H7 (cell line): Measurements from ENCODE around the gene PXMP4. TPM values are rescaled to one million over a fixed set of nuclear protein-coding genes. Genes with fewer than 3 reads are reported as not detected.
A peak's percentile ranks its signal among the peaks of the same experiment; 100 is the strongest.

Source experiments
- DNase-seq: peaks from one replicate; pipeline ENCODE4 v3.0.0; 2012
- H3K27me3 ChIP-seq: 2 replicates; pipeline ENCODE4 v1.6.0; 2011; ENCODE audit warnings: mild to moderate bottlenecking, low read length; ENCODE audit not compliant: control insufficient read depth, insufficient read depth
- H3K36me3 ChIP-seq: replicated peaks from 2 replicates; pipeline ENCODE4 v1.5.1; 2011; ENCODE audit warnings: low read length; ENCODE audit not compliant: control insufficient read depth, insufficient read depth
- H3K4me3 ChIP-seq: 2 replicates; pipeline ENCODE4 v1.5.1; 2011; ENCODE audit warnings: low read depth, mild to moderate bottlenecking, control low read depth, low read length, moderate library complexity; ENCODE audit not compliant: insufficient read depth
- total RNA-seq: library from RNA; depleted of rRNA; stranded (reverse); fragments of >200 nt; shearing (Covaris generic); gene quantifications from 2 replicates; pipeline ENCODE4 v1.2.3, GENCODE V29; 2014; rRNA removed

PXMP4 gene
- total RNA-seq, 1 experiment from 2014 or later = under 0.01 TPM

DNA sequence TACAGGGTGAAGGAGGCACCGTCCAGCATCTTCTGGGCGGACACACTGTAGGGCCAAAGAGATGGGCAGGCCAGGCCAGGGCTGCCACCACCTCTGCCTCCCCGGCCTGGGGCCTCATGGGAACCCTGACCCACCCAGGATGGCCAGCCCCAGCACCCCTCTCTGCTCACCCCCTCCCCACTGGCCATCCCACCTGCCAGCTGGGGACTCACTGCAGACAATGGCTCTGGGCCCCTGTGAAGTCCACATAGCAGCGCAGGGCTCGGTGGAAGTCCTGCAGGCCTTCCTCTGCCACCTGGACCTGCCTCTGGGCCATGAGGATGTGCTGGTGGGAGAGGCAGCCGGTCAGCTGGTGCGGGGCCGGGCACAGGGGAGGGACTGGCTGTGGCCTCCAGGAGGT lies 61.6 kb downstream of the PXMP4 start:
- Histone ChIP-seq H3K27me3 (no peaks in the 10 kb centered on the region), H3K4me3 (no peak overlapping the region), H3K36me3 (peaks cover 4% of the 10 kb centered on the region)
- DNase-seq = peak; percentile 53

DNA sequence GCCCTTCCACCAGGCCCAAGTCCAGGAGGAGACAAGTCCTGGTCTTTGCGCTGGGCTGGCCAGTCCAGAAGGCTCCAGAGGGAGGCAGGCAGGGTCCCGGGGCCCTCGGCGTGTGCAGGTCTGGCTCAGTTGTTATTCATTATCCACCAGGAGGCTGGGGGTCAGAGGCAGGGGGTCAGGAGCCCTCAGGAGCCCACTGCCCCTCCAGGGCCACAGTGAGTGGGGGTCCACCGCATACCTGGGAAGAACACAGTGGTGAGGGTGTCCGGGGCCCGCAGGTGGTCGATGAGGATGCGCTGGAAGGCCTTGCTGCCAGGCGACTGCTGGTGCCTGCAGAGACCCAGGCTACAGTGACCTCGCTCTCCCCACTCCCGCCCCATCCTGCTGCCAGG lies 62.4 kb downstream of the PXMP4 start:
- no peaks in the 10 kb centered on the region for H3K27me3 ChIP-seq
- H3K36me3 ChIP-seq = peaks cover 4% of the 10 kb centered on the region
- no peak for DNase-seq
- no peak overlapping the region for H3K4me3 ChIP-seq

DNA sequence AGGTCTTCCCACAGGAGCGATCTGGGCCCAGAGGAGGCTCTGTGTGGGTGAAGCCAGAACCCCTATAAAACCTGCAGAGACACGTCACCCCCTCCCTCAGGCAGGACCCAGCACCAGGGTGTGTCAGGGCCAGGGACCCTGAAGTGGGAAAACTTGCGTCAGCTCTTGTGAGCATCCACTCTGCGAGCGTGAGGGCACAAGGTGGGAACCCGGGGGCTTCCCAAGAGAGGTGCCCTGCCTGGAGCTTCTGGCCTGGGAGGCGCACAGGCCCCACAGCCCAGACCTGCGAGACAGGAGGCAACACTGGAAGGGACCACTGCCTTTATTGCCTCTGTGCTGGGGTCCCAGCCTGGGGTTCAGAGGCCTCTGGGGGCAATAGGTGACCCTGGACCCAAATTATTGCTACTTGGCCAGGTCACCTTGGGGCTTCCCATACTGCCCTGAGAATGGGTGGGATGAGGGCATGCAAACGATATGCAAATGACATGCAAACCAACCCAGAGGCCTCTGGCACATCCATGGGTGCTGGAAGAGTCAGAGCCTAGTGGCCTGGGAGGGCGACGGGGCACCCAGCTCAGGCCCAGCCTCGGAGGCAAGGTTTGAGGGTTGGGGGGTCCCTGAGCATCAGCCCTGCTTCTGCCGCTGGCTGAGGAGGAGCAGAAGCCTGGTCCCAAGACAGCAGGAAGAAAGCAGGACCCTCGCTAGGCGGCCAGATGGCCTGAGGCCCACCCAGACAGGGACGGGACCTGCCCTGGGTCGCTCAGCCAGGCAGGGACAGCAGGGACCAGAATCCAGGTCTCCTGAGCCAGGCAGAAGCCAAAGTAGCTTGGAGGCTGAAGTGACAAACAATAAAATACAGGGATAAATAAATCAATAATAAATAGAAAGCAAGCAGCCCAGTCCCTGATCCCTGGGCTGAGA lies 63.1 kb downstream of the PXMP4 start:
- DNase-seq = peak; percentile 47
- Histone ChIP-seq H3K27me3 (no peaks in the 10 kb centered on the region), H3K36me3 (peaks cover 4% of the 10 kb centered on the region), H3K4me3 (no peak overlapping the region)

DNA sequence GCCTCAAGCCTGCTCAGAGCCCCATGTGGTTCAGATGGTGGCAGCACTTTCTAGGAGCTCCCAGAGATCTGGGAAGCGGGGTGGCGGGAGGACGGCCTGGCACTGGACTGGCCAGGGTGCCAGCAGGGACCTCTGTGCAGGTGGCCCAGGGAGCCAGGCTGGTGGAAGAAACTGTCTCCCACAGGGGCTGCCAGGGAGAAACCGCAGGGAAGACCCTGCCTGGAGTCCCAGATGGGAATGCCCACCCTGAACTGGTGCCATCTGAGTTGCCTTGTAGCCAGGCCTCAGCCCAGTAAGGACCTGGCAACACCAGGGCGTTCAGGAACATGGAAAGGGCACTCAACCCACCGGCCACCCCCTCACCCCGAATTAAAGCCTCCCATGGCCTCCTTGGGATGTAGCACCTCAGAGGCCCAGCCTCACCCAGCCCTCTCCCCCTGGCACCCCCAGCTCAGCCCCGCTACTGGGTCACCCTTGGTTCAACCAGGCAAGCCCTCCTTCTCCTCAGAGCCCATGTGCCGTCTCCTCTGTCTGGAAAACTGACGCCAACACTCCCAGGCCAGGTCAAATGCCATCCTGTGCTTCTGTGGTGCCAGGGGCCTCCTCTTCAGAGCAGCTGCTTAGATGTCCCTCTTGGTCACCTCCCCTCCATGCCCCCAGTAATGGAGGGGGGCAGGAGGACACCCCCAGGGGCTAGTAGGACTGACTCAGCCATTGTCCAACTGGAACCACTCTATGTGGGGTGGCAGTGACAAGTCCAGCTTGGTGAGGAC lies 63.9 kb downstream of the PXMP4 start:
- H3K4me3 ChIP-seq = no peak overlapping the region
- peaks cover 4% of the 10 kb centered on the region for H3K36me3 ChIP-seq
- no peaks in the 10 kb centered on the region for H3K27me3 ChIP-seq
- DNase-seq = peak; percentile 46

DNA sequence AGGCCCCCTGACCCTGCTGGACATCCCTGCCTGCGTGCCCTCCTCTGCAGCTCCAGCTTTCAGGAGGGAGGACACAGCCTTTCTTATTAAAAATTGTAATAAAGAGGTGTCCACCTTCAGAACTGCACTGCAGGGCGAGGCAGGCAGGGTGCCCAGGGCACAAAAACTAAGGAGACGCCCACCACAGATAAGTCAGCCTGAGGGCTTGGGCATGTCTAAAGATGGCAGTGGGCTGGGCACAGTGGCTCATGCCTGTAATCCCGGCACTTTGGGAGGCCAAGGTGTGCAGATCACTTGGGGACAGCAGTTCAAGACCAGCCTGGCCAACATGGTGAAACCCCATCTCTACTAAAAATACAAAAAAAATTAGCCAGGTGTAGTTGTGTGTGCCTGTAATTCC lies 64.9 kb downstream of the PXMP4 start:
- Histone ChIP-seq H3K36me3 (peaks cover 4% of the 10 kb centered on the region), H3K27me3 (no peaks in the 10 kb centered on the region), H3K4me3 (no peak overlapping the region)
- DNase-seq = no peak

DNA sequence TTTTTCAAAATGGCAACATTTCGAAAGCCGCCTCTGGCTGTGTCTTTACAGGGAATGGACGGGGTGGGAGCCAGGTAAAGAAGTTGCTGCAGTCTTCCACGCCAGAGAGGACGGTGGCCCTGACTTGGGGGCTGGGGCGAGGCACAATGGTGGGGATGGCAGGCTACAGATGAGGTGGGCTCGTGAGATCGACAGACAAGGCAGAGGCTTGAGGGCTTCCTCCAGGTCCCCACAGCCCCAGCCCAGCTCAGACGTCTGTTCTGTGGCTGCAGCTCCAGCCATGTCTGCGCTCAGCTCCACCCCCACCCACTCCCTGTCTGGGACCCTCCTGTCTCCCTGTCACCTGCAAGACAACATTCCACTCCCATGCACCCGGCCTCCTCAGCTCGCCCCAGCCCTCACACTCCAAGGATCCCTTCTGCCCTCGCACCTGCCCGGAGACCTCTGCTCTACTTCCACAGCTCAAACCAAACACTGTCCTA lies 65.4 kb downstream of the PXMP4 start:
- DNase-seq = peak; percentile 53
- H3K36me3 ChIP-seq = peaks cover 4% of the 10 kb centered on the region
- no peak overlapping the region for H3K4me3 ChIP-seq
- no peaks in the 10 kb centered on the region for H3K27me3 ChIP-seq

DNA sequence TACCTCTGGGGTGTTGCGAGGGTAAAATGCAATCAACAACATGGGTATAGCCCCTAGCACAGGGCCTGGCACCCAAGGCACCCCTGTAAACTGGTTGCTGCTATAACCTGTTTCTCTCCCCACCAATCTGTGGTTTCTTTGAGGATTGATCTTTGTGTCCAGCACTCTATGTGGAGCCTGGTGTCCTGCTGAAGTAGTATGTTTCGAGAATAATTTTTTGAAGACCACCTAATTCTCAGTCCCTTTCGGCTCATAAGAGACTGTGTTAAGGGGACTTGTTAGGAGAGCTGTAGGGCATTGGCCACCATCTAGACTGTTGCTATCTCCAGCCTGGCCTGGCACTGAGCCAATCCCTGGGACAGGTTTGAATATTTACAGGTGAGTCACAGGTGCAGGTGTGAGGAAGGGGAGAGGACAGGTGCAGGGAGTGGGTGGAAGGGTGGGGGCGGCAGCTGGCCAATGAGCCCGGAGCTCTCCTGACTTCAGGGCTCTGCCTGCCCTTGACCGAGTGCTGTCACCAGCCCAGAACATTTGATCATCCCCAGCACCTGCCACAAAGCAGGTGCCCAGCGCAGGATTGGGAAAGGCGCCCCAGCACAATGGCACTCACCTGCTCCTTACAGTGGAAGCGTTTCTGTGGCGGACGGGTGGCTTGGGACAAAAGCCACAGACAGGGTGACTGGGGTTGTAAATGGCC lies 66.1 kb downstream of the PXMP4 start:
- Histone ChIP-seq H3K27me3 (no peaks in the 10 kb centered on the region), H3K36me3 (peaks cover 4% of the 10 kb centered on the region), H3K4me3 (no peak overlapping the region)
- peak; percentile 74 for DNase-seq

DNA sequence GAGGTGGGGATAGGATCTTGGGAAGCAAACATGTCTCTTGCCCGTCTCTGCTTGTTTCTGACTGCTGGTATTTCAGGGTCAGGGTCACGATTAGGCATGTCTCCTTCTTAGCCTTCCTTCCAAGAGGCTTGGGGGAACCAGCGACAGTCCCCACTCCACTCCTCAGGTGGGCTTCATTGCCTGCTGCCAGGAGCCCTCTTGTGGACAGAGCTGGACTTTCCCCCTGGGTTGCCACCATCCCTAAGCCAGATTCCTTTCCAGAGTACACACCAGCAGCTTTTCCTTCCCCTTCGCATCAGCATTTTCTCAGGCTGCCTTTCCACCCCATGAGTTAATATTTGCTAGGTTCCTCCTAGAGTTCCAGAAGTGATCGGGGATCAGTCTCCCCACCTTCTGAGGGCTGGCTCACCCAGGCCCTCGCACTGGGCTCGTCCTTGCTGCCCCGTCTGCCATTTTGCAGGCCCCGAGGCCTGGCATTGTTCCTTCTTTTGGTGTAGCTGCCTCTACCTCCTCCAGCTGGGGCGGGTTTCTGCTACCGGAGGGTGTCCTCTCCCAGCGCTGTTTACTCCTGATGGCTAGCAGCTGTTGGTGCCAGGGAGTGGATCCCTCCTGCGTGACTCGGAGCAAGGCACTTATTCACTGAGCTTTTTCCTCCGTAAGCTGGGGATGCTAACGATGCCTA lies 66.8 kb downstream of the PXMP4 start:
- DNase-seq = peak; percentile 95
- Histone ChIP-seq H3K4me3 (no peak overlapping the region), H3K27me3 (no peaks in the 10 kb centered on the region), H3K36me3 (peaks cover 2% of the 10 kb centered on the region)

Other genes with a start within 250 kb of the PXMP4 start
- 7.5 and 17.4 TPM in 2 replicates for gene CBFA2T2, start 230.2 kb downstream of the PXMP4 start, total RNA-seq
- 0.11 TPM in 1 of 2 replicates, not detected in the other for gene C20orf144, start 58.0 kb downstream of the PXMP4 start, total RNA-seq
- gene ACTL10, start 53.4 kb downstream of the PXMP4 start, total RNA-seq = 1.3 and 1.4 TPM in 2 replicates
- 39.9 and 56.7 TPM in 2 replicates for gene NECAB3, start 45.9 kb downstream of the PXMP4 start, total RNA-seq
- gene E2F1, start 33.9 kb downstream of the PXMP4 start, total RNA-seq = 51.8 and 57.8 TPM in 2 replicates
- gene ZNF341, start 11.7 kb upstream of the PXMP4 start, total RNA-seq = 6.7 and 7.0 TPM in 2 replicates
- gene CHMP4B, start 91.0 kb upstream of the PXMP4 start, total RNA-seq = 31.8 and 33.6 TPM in 2 replicates